Lung (tissue), 12 donors: ENCODE data around the gene CDH26. TPM values are rescaled to one million over a fixed set of nuclear protein-coding genes. Genes with fewer than 3 reads are reported as not detected.

Experiments used
- ATAC-seq: fragments of 200-7000 bp; cut with Tn5 transposase; one replicate; pipeline ENCODE4 v1.9.1; 2020; ENCODE audit warnings: moderate number of reproducible peaks; ENCODE audit not compliant: insufficient read depth, low FRiP score
- DNase-seq, 3 donors: peaks; one replicate each; pipeline ENCODE4 v3.0.0-alpha.2; 2013 to 2017
- H3K27ac ChIP-seq, 2 donors: one replicate each; pipeline ENCODE4 v1.5.1; 2013; ENCODE audit warnings: mild to moderate bottlenecking in 2 of 2, moderate library complexity in 2 of 2, control low read depth in 1 of 2, inconsistent platforms in 1 of 2, low read depth in 1 of 2, low read length in 1 of 2
- H3K27me3 ChIP-seq, 3 donors: one replicate each; pipeline ENCODE4 v1.5.1; 2013; ENCODE audit warnings: low read length in 2 of 3; ENCODE audit not compliant: control insufficient read depth in 3 of 3, insufficient read depth in 3 of 3
- H3K36me3 ChIP-seq, 4 donors: one replicate each; pipeline ENCODE4 v1.5.1; 2013; ENCODE audit warnings: low read length in 4 of 4, mild to moderate bottlenecking in 1 of 4, moderate library complexity in 1 of 4; ENCODE audit not compliant: control insufficient read depth in 4 of 4, insufficient read depth in 4 of 4
- H3K4me1 ChIP-seq, 5 donors: one replicate each; pipeline ENCODE4 v1.5.1; 2013; ENCODE audit warnings: low read length in 5 of 5, mild to moderate bottlenecking in 2 of 5, moderate library complexity in 1 of 5; ENCODE audit not compliant: control insufficient read depth in 5 of 5, insufficient read depth in 5 of 5
- H3K4me3 ChIP-seq: one replicate; pipeline ENCODE4 v1.5.1; 2013; ENCODE audit warnings: mild to moderate bottlenecking, control low read depth, moderate library complexity
- H3K9ac ChIP-seq, 2 donors: one replicate each; pipeline ENCODE4 v1.5.1; 2013; ENCODE audit warnings: low read length in 2 of 2, control low read depth in 1 of 2; ENCODE audit not compliant: insufficient read depth in 1 of 2
- H3K9me3 ChIP-seq, 4 donors: one replicate each; pipeline ENCODE4 v1.5.1; 2013; ENCODE audit warnings: low read length in 3 of 4, mild to moderate bottlenecking in 1 of 4, moderate library complexity in 1 of 4; ENCODE audit not compliant: control insufficient read depth in 4 of 4, insufficient read depth in 3 of 4
- WGBS, 2 donors: extraction: QIAGEN DNeasy Blood & Tissue Kit; methylation state at CpG; one replicate each; pipeline ENCODE4 v1.1.7; 2013; 5-methylcytosine and 5-hydroxymethylcytosine counted together
- polyA plus RNA-seq, 2 donors: library from polyadenylated mRNA; stranded (reverse); fragments of 200-250 nt; gene quantifications; one replicate each; pipeline ENCODE4 v1.2.1, GENCODE V29; 2013
- total RNA-seq, 2 donors: library from RNA; depleted of rRNA in 1 of 2; stranded (reverse); fragments of >200 nt in 1 of 2; gene quantifications; one replicate each; pipeline ENCODE4 v1.2.1, GENCODE V29; 2014 to 2021
- TF ChIP-seq, protein P1 (sequence below): IDR thresholded peaks from 2 replicates; pipeline ENCODE4 v1.5.1; 2012; ENCODE audit warnings: mild to moderate bottlenecking; ENCODE audit errors: control extremely low read depth, extremely low read depth
- donor health status: control.
- donor health status: control.
- donor health status: Bipolar disorder and iron deficiency.
- donor health status: healthy.
- donor health status: DM: yes; HTN: yes; CAD: no.

The CDH26 gene
- total and polyA plus RNA-seq, 4 donors: 5.7 to 11.3 (median 7.8) TPM

DNA sequence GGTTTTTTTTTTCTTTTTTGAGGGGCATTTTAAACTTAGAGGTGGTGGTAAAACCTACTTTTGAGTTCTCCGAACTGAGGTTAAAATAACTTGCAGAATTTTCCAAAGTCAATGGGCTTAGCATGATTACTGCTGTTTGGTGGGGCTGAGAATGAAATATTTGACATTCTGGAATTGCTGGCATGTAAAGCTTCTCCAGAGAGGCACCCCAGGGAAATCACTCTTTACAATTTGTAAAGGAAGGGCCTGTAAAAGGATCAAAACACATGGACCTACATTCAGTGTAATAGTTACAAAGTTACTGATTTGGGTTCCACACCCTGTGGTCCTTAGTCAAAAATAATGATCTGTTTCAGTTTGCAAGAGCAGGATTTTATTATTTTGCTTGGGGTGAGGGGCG, 12.5 kb upstream of the CDH26 start:
- Histone ChIP-seq H3K27ac (peak overlapping the region in 1 of 2 donors; percentile 33), H3K27me3 (no peaks in the 10 kb centered on the region), H3K9me3 (no peaks in the 10 kb centered on the region), H3K4me1 (peaks cover 0 to 58% (median 14%) of the 10 kb centered on the region in 5 donors), H3K36me3 (peaks cover 0 to 21% (median 8%) of the 10 kb centered on the region in 4 donors), H3K4me3 (no peak overlapping the region), H3K9ac (no peak overlapping the region)
- WGBS, 2 donors: 84 to 92% methylated on average over 2 of the region's 2 CpGs
- DNase-seq: no peak
- ATAC-seq: no peak
- TF ChIP-seq, protein P1, sequence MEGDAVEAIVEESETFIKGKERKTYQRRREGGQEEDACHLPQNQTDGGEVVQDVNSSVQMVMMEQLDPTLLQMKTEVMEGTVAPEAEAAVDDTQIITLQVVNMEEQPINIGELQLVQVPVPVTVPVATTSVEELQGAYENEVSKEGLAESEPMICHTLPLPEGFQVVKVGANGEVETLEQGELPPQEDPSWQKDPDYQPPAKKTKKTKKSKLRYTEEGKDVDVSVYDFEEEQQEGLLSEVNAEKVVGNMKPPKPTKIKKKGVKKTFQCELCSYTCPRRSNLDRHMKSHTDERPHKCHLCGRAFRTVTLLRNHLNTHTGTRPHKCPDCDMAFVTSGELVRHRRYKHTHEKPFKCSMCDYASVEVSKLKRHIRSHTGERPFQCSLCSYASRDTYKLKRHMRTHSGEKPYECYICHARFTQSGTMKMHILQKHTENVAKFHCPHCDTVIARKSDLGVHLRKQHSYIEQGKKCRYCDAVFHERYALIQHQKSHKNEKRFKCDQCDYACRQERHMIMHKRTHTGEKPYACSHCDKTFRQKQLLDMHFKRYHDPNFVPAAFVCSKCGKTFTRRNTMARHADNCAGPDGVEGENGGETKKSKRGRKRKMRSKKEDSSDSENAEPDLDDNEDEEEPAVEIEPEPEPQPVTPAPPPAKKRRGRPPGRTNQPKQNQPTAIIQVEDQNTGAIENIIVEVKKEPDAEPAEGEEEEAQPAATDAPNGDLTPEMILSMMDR: no peak

DNA sequence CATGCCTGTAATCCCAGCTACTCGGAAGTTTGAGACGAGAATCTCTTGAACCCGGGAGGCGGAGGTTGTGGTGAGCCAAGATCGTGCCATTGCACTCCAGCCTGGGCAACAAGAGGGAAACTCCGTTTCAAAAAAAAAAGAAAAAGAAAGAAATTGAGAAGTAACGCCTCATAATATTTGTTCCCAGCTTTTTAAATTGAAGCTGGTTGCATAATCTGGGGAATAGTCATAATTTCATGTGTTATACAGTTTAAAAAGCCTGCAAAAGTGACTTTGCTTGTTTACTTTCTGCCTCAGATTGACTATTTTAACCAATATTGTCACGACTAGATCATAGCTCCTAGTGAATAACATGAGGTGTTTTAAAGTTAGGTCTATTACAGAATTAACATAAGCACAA, 10.8 kb upstream of the CDH26 start:
- Histone ChIP-seq H3K9ac (no peak overlapping the region), H3K36me3 (peaks cover 0 to 21% (median 8%) of the 10 kb centered on the region in 4 donors), H3K4me3 (no peak overlapping the region), H3K4me1 (peaks cover 0 to 44% (median 10%) of the 10 kb centered on the region in 5 donors), H3K27ac (no peak overlapping the region), H3K9me3 (no peaks in the 10 kb centered on the region), H3K27me3 (no peaks in the 10 kb centered on the region)
- DNase-seq (no peak), ATAC-seq (no peak)
- TF ChIP-seq, protein P1: no peak
- 66 to 72% methylated on average over 8 of the region's 8 CpGs for WGBS, 2 donors

DNA sequence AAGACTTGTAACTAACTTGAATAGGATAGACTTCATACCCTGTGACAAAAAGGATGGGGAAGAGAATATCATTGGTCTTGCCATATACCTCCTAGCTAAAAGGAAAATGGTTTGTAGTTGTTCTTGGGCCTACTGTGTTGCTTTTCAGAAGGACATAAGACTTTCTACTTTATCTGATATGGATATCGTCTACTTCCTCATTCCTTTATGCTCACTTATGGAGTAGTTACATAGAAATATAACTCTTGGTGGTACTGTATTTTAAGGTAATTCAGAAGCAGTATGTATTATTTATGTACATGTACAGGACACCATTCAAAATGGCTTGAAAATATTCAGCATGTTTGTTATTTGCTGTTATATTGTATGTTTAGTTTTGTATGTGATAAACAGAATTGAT, 10.0 kb upstream of the CDH26 start:
- 23 to 25% methylated on average over 1 of the region's 1 CpG for WGBS, 2 donors
- H3K4me3 ChIP-seq: no peak overlapping the region
- H3K4me1 ChIP-seq: peaks cover 0 to 41% (median 10%) of the 10 kb centered on the region in 5 donors
- H3K9me3 ChIP-seq: no peaks in the 10 kb centered on the region
- H3K36me3 ChIP-seq: peaks cover 0 to 15% (median 6%) of the 10 kb centered on the region in 4 donors
- ATAC-seq: no peak
- DNase-seq: no peak
- H3K9ac ChIP-seq: no peak overlapping the region
- TF ChIP-seq, protein P1: no peak
- H3K27me3 ChIP-seq: no peaks in the 10 kb centered on the region
- H3K27ac ChIP-seq: no peak overlapping the region
